CD4-positive, alpha-beta T cell (primary cell): ENCODE data around the gene ENG. TPM values are rescaled to one million over a fixed set of nuclear protein-coding genes. Genes with fewer than 3 reads are reported as not detected.
"Not testable (repeated sequence)": the region's sequence is repeated elsewhere in the genome, so short reads cannot be mapped to it uniquely, and the experiment has no call there.

Source experiments
- ATAC-seq: fragments of 200-7000 bp; cut with Tn5 transposase; one replicate; pipeline ENCODE4 v1.10.0; 2022; ENCODE audit warnings: mild to moderate bottlenecking; ENCODE audit not compliant: poor library complexity
- CTCF ChIA-PET: fragments of 350-600 bp; sonication (Branson Sonifier 250); formaldehyde crosslinking; loops from one replicate; lab custom pipeline; 2021; ENCODE audit warnings: antibody characterized with exemption, inconsistent platforms; lab: Charles Lee
- POLR2A ChIA-PET: fragments of 350-600 bp; sonication (Branson Sonifier 250); formaldehyde crosslinking; loops from one replicate; lab custom pipeline; 2021; ENCODE audit warnings: antibody characterized with exemption, inconsistent platforms; lab: Charles Lee
- DNase-seq, 14 experiments: peaks; one replicate each; pipeline ENCODE4 v3.0.0-alpha.2; 2013 to 2020; ENCODE audit warnings: mixed read lengths in 2 of 14
- H3K27ac ChIP-seq, 2 donors: one replicate each; pipeline versions ENCODE4 v1.5.1 to v1.7.0; 2013; ENCODE audit warnings: low read length in 2 of 2, low read depth in 1 of 2, mild to moderate bottlenecking in 1 of 2
- H3K27me3 ChIP-seq, 2 experiments: 1 replicate in 1 of 2; 2 replicates in 1 of 2; pipeline versions ENCODE4 v1.6.1 to v1.7.0; 2013; ENCODE audit warnings: low read length in 2 of 2, control low read depth in 1 of 2, mild to moderate bottlenecking in 1 of 2, moderate library complexity in 1 of 2; ENCODE audit not compliant: insufficient read depth in 2 of 2, control insufficient read depth in 1 of 2
- H3K36me3 ChIP-seq: one replicate; pipeline ENCODE4 v1.6.1; 2013; ENCODE audit warnings: low read length, control low read depth; ENCODE audit not compliant: insufficient read depth
- H3K4me1 ChIP-seq: one replicate; pipeline ENCODE4 v1.6.1; 2013; ENCODE audit warnings: low read length, control low read depth; ENCODE audit not compliant: insufficient read depth
- H3K4me3 ChIP-seq: one replicate; pipeline ENCODE4 v1.5.1; 2013; ENCODE audit warnings: mild to moderate bottlenecking, low read length, moderate library complexity
- H3K9me3 ChIP-seq, 2 experiments: 1 replicate in 1 of 2; 2 replicates in 1 of 2; pipeline versions ENCODE4 v1.6.1 to v1.7.0; 2013; ENCODE audit warnings: low read length in 2 of 2, mild to moderate bottlenecking in 2 of 2, control low read depth in 1 of 2, moderate library complexity in 1 of 2; ENCODE audit not compliant: control insufficient read depth in 1 of 2, insufficient read depth in 1 of 2
- H3K27ac Mint-ChIP-seq: one replicate; pipeline ENCODE4 v1.8.0; 2020; ENCODE audit warnings: mixed read lengths
- H3K27me3 Mint-ChIP-seq: one replicate; pipeline ENCODE4 v1.8.0; 2021; ENCODE audit warnings: mixed read lengths
- H3K36me3 Mint-ChIP-seq: one replicate; pipeline ENCODE4 v1.8.0; 2021; ENCODE audit warnings: low read depth, mixed read lengths
- H3K4me1 Mint-ChIP-seq: one replicate; pipeline ENCODE4 v1.8.0; 2021; ENCODE audit warnings: low read depth, mixed read lengths
- H3K4me3 Mint-ChIP-seq: one replicate; pipeline ENCODE4 v1.8.0; 2020; ENCODE audit warnings: mild to moderate bottlenecking, mixed read lengths
- H3K9me3 Mint-ChIP-seq: one replicate; pipeline ENCODE4 v1.8.0; 2020; ENCODE audit warnings: mixed read lengths
- intact Hi-C, 2 experiments: fragments of 100-400 bp; cut with DNase I in 1 of 2; cut with micrococcal nuclease in 1 of 2; formaldehyde crosslinking; loops; one replicate each; pipeline versions ENCODE4 v1.15.1 to v1.9.0; 2023 to 2025; cut with DNase I, micrococcal nuclease
- total RNA-seq, 174 experiments: library from RNA in 2 of 174; stranded (reverse) in 2 of 174; gene quantifications; one replicate each; pipeline ENCODE4 v1.2.3 and lab custom pipeline; 2021 to 2026
- TF ChIP-seq, protein P1 (sequence below): fragments of 200-600 bp; IDR thresholded peaks from one replicate; pipeline ENCODE4 v1.8.0; 2022; ENCODE audit warnings: antibody characterized with exemption, mild to moderate bottlenecking

The ENG gene
- total RNA-seq, 2 experiments from 2014 or later, result 2.5 to 2.6 TPM

DNA sequence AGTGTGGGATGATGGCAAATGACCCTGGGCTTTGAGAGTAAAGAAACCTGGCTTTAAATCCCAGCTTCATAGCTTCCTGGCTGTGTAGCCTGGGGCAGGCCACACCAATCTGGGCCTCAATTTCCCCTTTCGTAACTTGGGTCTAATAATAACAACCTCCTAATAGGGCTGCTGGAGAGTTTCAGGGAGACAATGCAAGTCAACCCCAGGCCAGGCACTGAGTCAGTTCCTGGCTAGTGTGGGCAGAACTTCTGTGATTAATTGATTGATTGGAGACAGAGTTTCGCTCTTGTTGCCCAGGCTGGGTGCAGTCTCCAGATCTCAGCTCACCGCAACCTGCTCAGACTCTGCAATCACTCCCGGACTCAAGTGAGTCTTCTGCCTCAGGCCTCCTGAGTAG, 72.7 kb downstream of the ENG start:
- Mint-ChIP-seq H3K27ac (peak overlapping the region; percentile 97), H3K27me3 (no peaks in the 10 kb centered on the region), H3K9me3 (no peaks in the 10 kb centered on the region), H3K36me3 (peaks cover 18% of the 10 kb centered on the region), H3K4me3 (peak overlapping the region; percentile 60), H3K4me1 (peaks cover 73% of the 10 kb centered on the region)
- ATAC-seq, result no peak
- POLR2A ChIA-PET, result interaction anchor here (1.4 to 2.1 kb wide), 3 partner anchors 10 to 18 kb away, joined by 4 to 18 read pairs (median 4); no protein-coding TSS in a partner anchor
- DNase-seq, result no peak
- Histone ChIP-seq H3K27ac (peak overlapping the region; percentile 15 to 52), H3K27me3 (no peaks in the 10 kb centered on the region), H3K36me3 (no peaks in the 10 kb centered on the region), H3K4me3 (no peak overlapping the region), H3K9me3 (no peaks in the 10 kb centered on the region), H3K4me1 (peaks cover 74% of the 10 kb centered on the region)
- CTCF ChIA-PET, result interaction anchor here (1.6 to 5.3 kb wide), 2 partner anchors 10 to 47 kb away, joined by 4 to 43 read pairs; partner anchors contain the start of gene TOR2A
- intact Hi-C loops, result no loop called here
- TF ChIP-seq, protein P1, sequence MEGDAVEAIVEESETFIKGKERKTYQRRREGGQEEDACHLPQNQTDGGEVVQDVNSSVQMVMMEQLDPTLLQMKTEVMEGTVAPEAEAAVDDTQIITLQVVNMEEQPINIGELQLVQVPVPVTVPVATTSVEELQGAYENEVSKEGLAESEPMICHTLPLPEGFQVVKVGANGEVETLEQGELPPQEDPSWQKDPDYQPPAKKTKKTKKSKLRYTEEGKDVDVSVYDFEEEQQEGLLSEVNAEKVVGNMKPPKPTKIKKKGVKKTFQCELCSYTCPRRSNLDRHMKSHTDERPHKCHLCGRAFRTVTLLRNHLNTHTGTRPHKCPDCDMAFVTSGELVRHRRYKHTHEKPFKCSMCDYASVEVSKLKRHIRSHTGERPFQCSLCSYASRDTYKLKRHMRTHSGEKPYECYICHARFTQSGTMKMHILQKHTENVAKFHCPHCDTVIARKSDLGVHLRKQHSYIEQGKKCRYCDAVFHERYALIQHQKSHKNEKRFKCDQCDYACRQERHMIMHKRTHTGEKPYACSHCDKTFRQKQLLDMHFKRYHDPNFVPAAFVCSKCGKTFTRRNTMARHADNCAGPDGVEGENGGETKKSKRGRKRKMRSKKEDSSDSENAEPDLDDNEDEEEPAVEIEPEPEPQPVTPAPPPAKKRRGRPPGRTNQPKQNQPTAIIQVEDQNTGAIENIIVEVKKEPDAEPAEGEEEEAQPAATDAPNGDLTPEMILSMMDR, result no peak

DNA sequence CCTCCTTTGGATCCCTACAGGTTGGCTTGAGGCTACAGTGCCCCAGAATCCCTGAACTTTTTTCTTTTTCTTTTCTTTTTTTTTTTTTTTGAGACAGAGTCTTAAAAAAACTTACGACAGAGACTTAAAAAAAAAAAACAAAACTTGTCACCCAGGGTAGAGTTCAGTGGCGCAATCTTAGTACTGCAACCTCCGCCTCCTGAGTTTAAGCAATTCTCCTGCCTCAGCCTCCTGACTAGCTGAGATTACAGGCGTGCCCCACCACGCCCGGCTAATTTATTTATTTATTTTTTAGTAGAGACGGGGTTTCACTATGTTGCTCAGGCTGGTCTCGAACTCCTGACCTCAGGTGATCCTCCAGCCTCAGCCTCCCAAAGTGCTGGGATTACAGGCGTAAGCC, 73.5 kb downstream of the ENG start:
- H3K9me3 ChIP-seq, intact Hi-C loops, H3K27me3 Mint-ChIP-seq, H3K27me3 ChIP-seq, H3K4me3 ChIP-seq, ATAC-seq, H3K9me3 Mint-ChIP-seq, H3K36me3 ChIP-seq: not testable (repeated sequence)
- Histone ChIP-seq H3K4me1 (peaks cover 78% of the 10 kb centered on the region), H3K27ac (peak overlapping the region in 1 of 2 donors; percentile 86)
- CTCF ChIA-PET, result interaction anchor here (3.4 kb wide), 1 partner anchor 46 kb away, joined by 17 read pairs; the partner anchor contains the start of gene TOR2A
- peak overlapping the region; percentile 70 for H3K4me3 Mint-ChIP-seq
- H3K27ac Mint-ChIP-seq, result peak overlapping the region; percentile 97
- POLR2A ChIA-PET, result interaction anchor here (1.4 kb wide), 1 partner anchor 10 kb away, joined by 4 read pairs; no protein-coding TSS in a partner anchor
- peaks cover 77% of the 10 kb centered on the region for H3K4me1 Mint-ChIP-seq
- DNase-seq, result peak in 2 of 14 experiments; percentile 55 to 64
- H3K36me3 Mint-ChIP-seq, result peaks cover 18% of the 10 kb centered on the region

DNA sequence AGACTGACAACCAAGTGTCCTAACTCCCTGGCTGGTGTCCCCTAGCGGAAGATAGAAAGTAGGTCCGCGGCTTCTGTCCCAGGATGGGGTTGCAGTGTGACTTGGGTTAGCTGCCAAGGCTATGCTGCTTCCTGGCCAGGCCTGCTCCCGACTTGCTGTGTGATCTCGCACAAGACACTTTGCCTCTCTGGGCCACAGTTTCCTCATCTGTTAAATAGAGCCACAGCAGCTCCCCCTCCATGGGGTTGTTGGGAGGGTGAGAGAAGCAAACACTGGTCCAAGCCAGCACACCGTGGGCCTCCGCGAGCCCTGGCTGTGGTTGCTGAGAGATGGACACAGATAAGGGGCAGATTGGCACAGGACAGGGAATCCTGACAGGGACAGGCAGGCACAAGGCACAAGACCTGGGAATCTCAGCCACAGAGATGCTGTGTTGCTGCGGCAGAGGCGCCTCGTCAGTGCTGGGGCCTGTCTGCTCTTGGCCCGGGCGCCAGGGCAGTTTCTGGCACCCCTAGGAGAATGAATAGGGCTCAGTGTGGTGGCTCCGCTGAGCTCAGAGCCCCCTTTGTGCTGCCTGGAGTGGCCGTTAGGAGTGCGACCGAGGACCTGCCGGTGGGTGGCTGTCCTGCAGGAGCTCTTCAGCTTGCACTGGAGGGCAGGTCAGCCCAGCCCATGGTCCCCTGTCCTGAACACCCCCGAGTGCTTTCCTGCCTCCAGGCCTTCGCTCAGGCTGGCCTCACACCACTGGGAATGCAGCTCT, 74.2 kb downstream of the ENG start:
- Histone ChIP-seq H3K36me3 (no peaks in the 10 kb centered on the region), H3K4me1 (peaks cover 84% of the 10 kb centered on the region), H3K4me3 (no peak overlapping the region), H3K27me3 (no peaks in the 10 kb centered on the region), H3K27ac (peak overlapping the region; percentile 86 to 90), H3K9me3 (no peaks in the 10 kb centered on the region)
- TF ChIP-seq, protein P1, result no peak
- DNase-seq, result peak in 3 of 14 experiments; percentile 23 to 47 (median 43)
- Mint-ChIP-seq H3K27ac (peak overlapping the region; percentile 97), H3K9me3 (no peaks in the 10 kb centered on the region), H3K4me1 (peaks cover 77% of the 10 kb centered on the region), H3K36me3 (peaks cover 18% of the 10 kb centered on the region), H3K27me3 (no peaks in the 10 kb centered on the region), H3K4me3 (peak overlapping the region; percentile 70)
- ChIA-PET CTCF (interaction anchor here (3.4 kb wide), 1 partner anchor 45 kb away, joined by 17 read pairs; the partner anchor contains the start of gene TOR2A), POLR2A (interaction anchor here (0.6 to 1.8 kb wide), 4 partner anchors 9 to 45 kb away, joined by 3 to 5 read pairs (median 4); no protein-coding TSS in a partner anchor)
- intact Hi-C loops, result no loop called here
- ATAC-seq, result no peak
